Pancreas (tissue), 10 donors: ENCODE measurements around the gene MRPS9. TPM values are rescaled to one million over a fixed set of nuclear protein-coding genes. Genes with fewer than 3 reads are reported as not detected.

Experiments
- ATAC-seq, 4 donors: fragments of 200-7000 bp; cut with Tn5 transposase; one replicate each; pipeline versions ENCODE4 v1.8.0 to v1.9.1; 2020; ENCODE audit warnings: mild to moderate bottlenecking in 4 of 4, moderate library complexity in 4 of 4
- DNase-seq, 6 donors: peaks; one replicate each; pipeline ENCODE4 v3.0.0-alpha.2; 2020
- FAIRE-seq: peaks from 2 replicates; lab custom pipeline; 2012; peaks lifted over from hg19 to GRCh38; lab: Jason Lieb, UNC
- H3K27ac ChIP-seq, 4 donors: fragments of 200-600 bp; sonication (generic); 1 replicate in 3 of 4; 2 replicates in 1 of 4; pipeline versions ENCODE4 v1.5.0 to v1.8.0; 2020
- H3K27me3 ChIP-seq, 4 donors: fragments of 200-600 bp; one replicate each; pipeline ENCODE4 v1.8.0; 2021
- H3K36me3 ChIP-seq, 3 donors: fragments of 200-600 bp; sonication (generic) in 1 of 3; one replicate each; pipeline versions ENCODE4 v1.5.0 to v1.8.0; 2020 to 2021
- H3K4me1 ChIP-seq, 3 donors: fragments of 200-600 bp; one replicate each; pipeline ENCODE4 v1.8.0; 2021
- H3K4me3 ChIP-seq, 4 donors: fragments of 200-600 bp; sonication (generic) in 2 of 4; one replicate each; pipeline versions ENCODE4 v1.5.0 to v1.8.0; 2020 to 2021
- H3K9me3 ChIP-seq, 4 donors: fragments of 200-600 bp; one replicate each; pipeline ENCODE4 v1.8.0; 2021
- WGBS, 2 donors: extraction: QIAGEN DNeasy Blood & Tissue Kit; methylation state at CpG; one replicate each; pipeline ENCODE4 v1.1.7; 2013; 5-methylcytosine and 5-hydroxymethylcytosine counted together
- intact Hi-C, 3 donors: fragments of 100-400 bp; cut with DNase I; formaldehyde crosslinking; loops; one replicate each; pipeline versions ENCODE4 v1.11.1 to v1.14.2; 2022
- polyA plus RNA-seq, 2 donors: library from polyadenylated mRNA; stranded (reverse); fragments of 200-250 nt; gene quantifications; one replicate each; pipeline ENCODE4 v1.2.3, GENCODE V29; 2013
- total RNA-seq, 6 donors: library from RNA; stranded (reverse); fragmentation: NEBNext Ultra II Directional in 4 of 6; extraction: Animal tissue kit (Norgen Biotek cat#: 25700) in 4 of 6; gene quantifications; one replicate each; pipeline versions ENCODE4 v1.2.1 to v1.2.4, GENCODE V29; 2021 to 2023
- TF ChIP-seq, protein P1 (sequence below), 4 donors: fragments of 200-600 bp; sonication (generic) in 3 of 4; IDR thresholded peaks; one replicate each; pipeline versions ENCODE4 v1.5.0 to v1.8.0; 2021; ENCODE audit warnings: antibody characterized with exemption in 4 of 4
- donor health status: healthy with polysubstance abuse.
- donor health status: DM: no; HTN: no; CAD: no; lungs with moderate emphysema.
- donor health status: DM: no; HTN: no; CAD: no.
- donor health status: control.
- donor health status: control.
- donor health status: Bipolar disorder and iron deficiency.
- donor health status: DM: yes; HTN: yes; CAD: no.
- donor health status: DM: no; HTN: no; CAD: no.
- donor health status: DM: no; HTN: no; CAD: no.
- donor health status: DM: yes; HTN: yes; CAD: no.

MRPS9 gene
- total and polyA plus RNA-seq, 8 donors: 8.8 to 23.6 (median 11.2) TPM

DNA sequence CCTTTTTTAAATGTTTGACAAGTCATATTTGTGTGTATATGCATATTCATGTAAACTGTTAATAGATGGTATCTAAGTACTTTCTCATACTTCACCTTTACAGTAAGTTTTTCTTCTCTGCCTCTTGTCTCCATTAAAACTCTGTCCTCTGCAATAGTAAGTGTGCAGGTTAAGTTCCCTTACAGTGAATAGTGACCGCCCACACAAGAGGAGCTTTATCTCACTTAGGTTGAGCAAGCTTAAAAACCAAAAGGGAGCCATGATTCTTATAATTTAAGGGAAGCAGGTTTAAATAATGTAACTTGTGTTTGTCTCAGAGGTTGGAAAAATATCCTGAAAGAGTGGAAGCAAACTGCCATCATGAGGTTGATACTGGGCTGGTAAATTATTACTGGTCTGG, 61.3 kb downstream of the MRPS9 start:
- intact Hi-C loops: no loop called here
- ATAC-seq (no peak), FAIRE-seq (no peak), DNase-seq (no peak)
- Histone ChIP-seq H3K4me1 (no peaks in the 10 kb centered on the region), H3K9me3 (no peaks in the 10 kb centered on the region), H3K27ac (no peak overlapping the region), H3K4me3 (no peak overlapping the region), H3K36me3 (peaks cover 0 to 4% (median 4%) of the 10 kb centered on the region in 3 donors), H3K27me3 (no peaks in the 10 kb centered on the region)
- TF ChIP-seq, protein P1, sequence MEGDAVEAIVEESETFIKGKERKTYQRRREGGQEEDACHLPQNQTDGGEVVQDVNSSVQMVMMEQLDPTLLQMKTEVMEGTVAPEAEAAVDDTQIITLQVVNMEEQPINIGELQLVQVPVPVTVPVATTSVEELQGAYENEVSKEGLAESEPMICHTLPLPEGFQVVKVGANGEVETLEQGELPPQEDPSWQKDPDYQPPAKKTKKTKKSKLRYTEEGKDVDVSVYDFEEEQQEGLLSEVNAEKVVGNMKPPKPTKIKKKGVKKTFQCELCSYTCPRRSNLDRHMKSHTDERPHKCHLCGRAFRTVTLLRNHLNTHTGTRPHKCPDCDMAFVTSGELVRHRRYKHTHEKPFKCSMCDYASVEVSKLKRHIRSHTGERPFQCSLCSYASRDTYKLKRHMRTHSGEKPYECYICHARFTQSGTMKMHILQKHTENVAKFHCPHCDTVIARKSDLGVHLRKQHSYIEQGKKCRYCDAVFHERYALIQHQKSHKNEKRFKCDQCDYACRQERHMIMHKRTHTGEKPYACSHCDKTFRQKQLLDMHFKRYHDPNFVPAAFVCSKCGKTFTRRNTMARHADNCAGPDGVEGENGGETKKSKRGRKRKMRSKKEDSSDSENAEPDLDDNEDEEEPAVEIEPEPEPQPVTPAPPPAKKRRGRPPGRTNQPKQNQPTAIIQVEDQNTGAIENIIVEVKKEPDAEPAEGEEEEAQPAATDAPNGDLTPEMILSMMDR (IDR thresholded peaks at IDR 0.05): no peak
- WGBS, 2 donors: 99 to 100% methylated on average over 1 of the region's 1 CpG

GRCh38 chr2:105100046-105100840, 62.4 kb downstream of the MRPS9 start:
- Histone ChIP-seq H3K27ac (no peak overlapping the region), H3K4me1 (no peaks in the 10 kb centered on the region), H3K9me3 (no peaks in the 10 kb centered on the region), H3K4me3 (no peak overlapping the region), H3K36me3 (peaks cover 0 to 4% (median 4%) of the 10 kb centered on the region in 3 donors), H3K27me3 (no peaks in the 10 kb centered on the region)
- TF ChIP-seq, protein P1 (IDR thresholded peaks at IDR 0.05): no peak
- no peak for FAIRE-seq
- WGBS, 2 donors: 90 to 92% methylated on average over 9 of the region's 9 CpGs
- no peak for DNase-seq
- ATAC-seq: no peak
- intact Hi-C loops: loop anchor here in 1 of 3 donors (10.0 kb wide), 1 partner anchor 145 kb away; the partner anchor contains the start of gene GPR45

DNA sequence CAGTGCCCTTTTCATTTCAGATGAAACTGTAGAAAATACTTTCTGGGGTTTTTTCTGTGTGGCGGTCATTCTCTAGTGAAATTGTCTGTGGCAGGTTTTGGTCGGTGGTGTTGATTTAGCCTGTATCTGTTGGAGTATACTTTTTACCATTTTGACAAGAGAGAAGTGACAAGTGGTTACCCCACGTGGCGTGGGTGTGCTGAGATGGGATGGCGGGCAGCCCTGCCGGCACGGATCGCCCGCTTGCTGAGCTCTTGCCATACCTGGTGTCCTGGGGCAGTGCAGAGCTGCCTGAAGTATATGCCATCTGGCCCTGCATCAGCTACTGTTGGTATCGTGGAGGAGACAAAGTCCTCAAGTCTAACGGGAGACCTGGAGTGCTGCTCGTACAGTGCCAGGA, 64.1 kb downstream of the MRPS9 start:
- no peak overlapping the region for H3K4me3 ChIP-seq
- peaks cover 0 to 4% (median 4%) of the 10 kb centered on the region in 3 donors for H3K36me3 ChIP-seq
- no peak for FAIRE-seq
- no peak for ATAC-seq
- no peaks in the 10 kb centered on the region for H3K4me1 ChIP-seq
- TF ChIP-seq, protein P1 (IDR thresholded peaks at IDR 0.05): no peak
- intact Hi-C loops: loop anchor here in 1 of 3 donors (10.0 kb wide), 1 partner anchor 143 kb away; the partner anchor contains the start of gene GPR45
- no peak for DNase-seq
- WGBS, 2 donors: 93 to 95% methylated on average over 12 of the region's 12 CpGs
- H3K9me3 ChIP-seq: no peaks in the 10 kb centered on the region
- no peaks in the 10 kb centered on the region for H3K27me3 ChIP-seq
- H3K27ac ChIP-seq: no peak overlapping the region

- 77 to 78% methylated on average over 13 of the region's 13 CpGs for WGBS, 2 donors
- FAIRE-seq (no peak), ATAC-seq (no peak), DNase-seq (no peak)
- no peaks in the 10 kb centered on the region for H3K27me3 ChIP-seq
- H3K27ac ChIP-seq: no peak overlapping the region
- no peaks in the 10 kb centered on the region for H3K4me1 ChIP-seq
- H3K9me3 ChIP-seq: no peaks in the 10 kb centered on the region
- peaks cover 0 to 4% (median 4%) of the 10 kb centered on the region in 3 donors for H3K36me3 ChIP-seq
- H3K4me3 ChIP-seq: no peak overlapping the region
- TF ChIP-seq, protein P1 (IDR thresholded peaks at IDR 0.05): no peak
- intact Hi-C loops: loop anchor here in 1 of 3 donors (10.0 kb wide), 1 partner anchor 142 kb away; the partner anchor contains the start of gene GPR45
Measured at GRCh38 chr2:105102963-105103421, 65.1 kb downstream of the MRPS9 start.
